CD4-positive, alpha-beta T cell treated with Interleukin-15 for 4 hours (primary cell): ENCODE results near the gene MON2.
"Not testable (repeated sequence)": the region's sequence is repeated elsewhere in the genome, so short reads cannot be mapped to it uniquely, and the experiment has no call there.

Source experiments
- DNase-seq: peaks from one replicate; pipeline ENCODE4 v3.0.0-alpha.2; 2020; ENCODE audit warnings: low spot score

The MON2 gene

GRCh38 chr12:62466594-62467491 is at the start of gene MON2:
MON2 (plus strand) TSS chr12:62466826; CDS start chr12:62467208, 382 bp downstream.
- peak; percentile 82 for DNase-seq

GRCh38 chr12:62426089-62426488 is 40.5 kb upstream of the MON2 start:
- no peak for DNase-seq

- no peak for DNase-seq
These were observed 37.2 kb upstream of the MON2 start for GRCh38 chr12:62429457-62429856.

GRCh38 chr12:62434494-62435302 is 31.9 kb upstream of the MON2 start:
- DNase-seq = no peak

- DNase-seq = peak; percentile 9
These were observed 31.1 kb upstream of the MON2 start for GRCh38 chr12:62435303-62436163.

GRCh38 chr12:62436164-62436503 is 30.5 kb upstream of the MON2 start:
- DNase-seq = no peak

- DNase-seq = peak; percentile 62
These were observed 28.4 kb upstream of the MON2 start for GRCh38 chr12:62438098-62438692.

GRCh38 chr12:62446754-62447452 is 19.7 kb upstream of the MON2 start:
- no peak for DNase-seq

GRCh38 chr12:62448436-62448835 is 18.2 kb upstream of the MON2 start:
- DNase-seq = no peak

GRCh38 chr12:62455429-62455828 is 11.2 kb upstream of the MON2 start:
- not testable (repeated sequence) for DNase-seq

- DNase-seq = no peak
These were observed 8.0 kb upstream of the MON2 start for GRCh38 chr12:62458626-62459025.

- no peak for DNase-seq
These were observed 6.7 kb upstream of the MON2 start for GRCh38 chr12:62459976-62460375.

- not testable (repeated sequence) for DNase-seq
These were observed 5.3 kb upstream of the MON2 start for GRCh38 chr12:62461171-62461837.

- DNase-seq = not testable (repeated sequence)
These were observed 3.4 kb upstream of the MON2 start for GRCh38 chr12:62463252-62463651.

- peak; percentile 9 for DNase-seq
These were observed 520 bp upstream of the MON2 start for GRCh38 chr12:62466018-62466593.

GRCh38 chr12:62468397-62468796 is 1.8 kb downstream of the MON2 start:
- no peak for DNase-seq

- DNase-seq = no peak
These were observed 2.3 kb downstream of the MON2 start for GRCh38 chr12:62468935-62469334.

GRCh38 chr12:62469704-62470103 is 3.1 kb downstream of the MON2 start:
- no peak for DNase-seq

GRCh38 chr12:62471734-62472133 is 5.1 kb downstream of the MON2 start:
- DNase-seq = no peak

GRCh38 chr12:62472472-62472871 is 5.8 kb downstream of the MON2 start:
- no peak for DNase-seq
